NCI-H187 treated with DMSO at 0.1 percent for 48 hours (cell line): ENCODE results near the gene HNRNPAB.
"Not testable (repeated sequence)": the region's sequence is repeated elsewhere in the genome, so short reads cannot be mapped to it uniquely, and the experiment has no call there.

Experiments
- DNase-seq: peaks from one replicate; lab custom pipeline; 2025; lab: John Stamatoyannopoulos, UW

Gene HNRNPAB

GRCh38 chr5:178212241-178213002 is 8.1 kb downstream of the HNRNPAB start:
- no peak for DNase-seq

- no peak for DNase-seq
Measured at GRCh38 chr5:178213003-178213461, 8.7 kb downstream of the HNRNPAB start.

GRCh38 chr5:178213748-178214151 is 9.4 kb downstream of the HNRNPAB start:
- DNase-seq = no peak

- DNase-seq = no peak
Measured at GRCh38 chr5:178214160-178214803, 9.9 kb downstream of the HNRNPAB start.

- DNase-seq = no peak
Measured at GRCh38 chr5:178215280-178216002, 11.1 kb downstream of the HNRNPAB start.

GRCh38 chr5:178216088-178216534 is 11.8 kb downstream of the HNRNPAB start:
- DNase-seq = no peak

- DNase-seq = no peak
Measured at GRCh38 chr5:178216779-178217178, 12.4 kb downstream of the HNRNPAB start.

GRCh38 chr5:178218237-178218776 is 14.0 kb downstream of the HNRNPAB start:
- DNase-seq = no peak

GRCh38 chr5:178218827-178219226 is 14.5 kb downstream of the HNRNPAB start:
- DNase-seq = no peak

GRCh38 chr5:178221282-178221681 is 16.9 kb downstream of the HNRNPAB start:
- DNase-seq = no peak

- DNase-seq = no peak
Measured at GRCh38 chr5:178221853-178222252, 17.5 kb downstream of the HNRNPAB start.

- no peak for DNase-seq
Measured at GRCh38 chr5:178222292-178222691, 18.0 kb downstream of the HNRNPAB start.

- no peak for DNase-seq
Measured at GRCh38 chr5:178223196-178223773, 19.0 kb downstream of the HNRNPAB start.

- DNase-seq = no peak
Measured at GRCh38 chr5:178223828-178224335, 19.5 kb downstream of the HNRNPAB start.

- DNase-seq = no peak
Measured at GRCh38 chr5:178224403-178224802, 20.1 kb downstream of the HNRNPAB start.

GRCh38 chr5:178225174-178225573 is 20.8 kb downstream of the HNRNPAB start:
- no peak for DNase-seq

- DNase-seq = no peak
Measured at GRCh38 chr5:178227138-178227659, 22.9 kb downstream of the HNRNPAB start.

- DNase-seq = no peak
Measured at GRCh38 chr5:178227929-178228328, 23.6 kb downstream of the HNRNPAB start.

- DNase-seq = no peak
Measured at GRCh38 chr5:178228609-178229008, 24.3 kb downstream of the HNRNPAB start.

GRCh38 chr5:178229111-178229510 is 24.8 kb downstream of the HNRNPAB start:
- DNase-seq = not testable (repeated sequence)

GRCh38 chr5:178229861-178230260 is 25.5 kb downstream of the HNRNPAB start:
- DNase-seq = no peak
